ENCODE results near the gene RSPRY1.

GRCh38 chr16:57192146-57192545 is 6.0 kb downstream of the RSPRY1 start:
- TF ChIP-seq CTCF (IDR thresholded peaks at IDR 0.05; ENCODE audit: control extremely low read depth in 1 of 3, insufficient read depth in 1 of 3, low read depth in 1 of 3, low read length in 3 of 3) (no peak), EZH2 (IDR thresholded peaks at IDR 0.05; ENCODE audit: low read depth, low read length, severe bottlenecking) (no peak), CHD7 (IDR thresholded peaks at IDR 0.05; ENCODE audit: insufficient replicate concordance, low read length) (no peak)

Data from H1 (cell line).